Heart right ventricle (tissue), 16 donors: Measurements from ENCODE around the gene AUTS2. TPM values are rescaled to one million over a fixed set of nuclear protein-coding genes. Genes with fewer than 3 reads are reported as not detected.

Experiments used
- ATAC-seq, 8 donors: fragments of 200-7000 bp; cut with Tn5 transposase; one replicate each; pipeline ENCODE4 v1.9.1; 2020; ENCODE audit warnings: mild to moderate bottlenecking in 8 of 8, moderate library complexity in 8 of 8, moderate number of reproducible peaks in 1 of 8
- DNase-seq, 2 donors: peaks; one replicate each; pipeline ENCODE4 v3.0.0-alpha.2; 2020
- H3K27ac ChIP-seq, 10 donors: fragments of 200-600 bp; sonication (generic) in 2 of 10; one replicate each; pipeline versions ENCODE4 v1.5.0 to v1.8.0; 2020 to 2022; ENCODE audit warnings: mild to moderate bottlenecking in 3 of 10
- H3K27me3 ChIP-seq, 7 donors: fragments of 200-600 bp; one replicate each; pipeline ENCODE4 v1.8.0; 2021 to 2022; ENCODE audit warnings: mild to moderate bottlenecking in 2 of 7
- H3K36me3 ChIP-seq, 9 donors: fragments of 200-600 bp; sonication (generic) in 1 of 9; one replicate each; pipeline versions ENCODE4 v1.5.0 to v1.8.0; 2020 to 2022; ENCODE audit warnings: mild to moderate bottlenecking in 2 of 9
- H3K4me1 ChIP-seq, 9 donors: fragments of 200-600 bp; sonication (generic) in 1 of 9; one replicate each; pipeline versions ENCODE4 v1.5.0 to v1.8.0; 2020 to 2022; ENCODE audit warnings: mild to moderate bottlenecking in 4 of 9
- H3K4me3 ChIP-seq, 10 donors: fragments of 200-600 bp; sonication (generic) in 2 of 10; one replicate each; pipeline versions ENCODE4 v1.5.0 to v1.8.0; 2020 to 2022; ENCODE audit warnings: mild to moderate bottlenecking in 7 of 10, moderate library complexity in 2 of 10
- H3K9me3 ChIP-seq, 11 donors: fragments of 200-600 bp in 10 of 11; sonication (generic) in 2 of 11; one replicate each; pipeline versions ENCODE4 v1.5.0 to v1.8.0; 2013 to 2022; ENCODE audit warnings: mild to moderate bottlenecking in 2 of 11, control low read depth in 1 of 11, moderate library complexity in 1 of 11
- WGBS, 2 donors: extraction: QIAGEN DNeasy Blood & Tissue Kit; methylation state at CpG; one replicate each; pipeline ENCODE4 v1.1.7; 2013; ENCODE audit warnings: inconsistent platforms in 1 of 2; 5-methylcytosine and 5-hydroxymethylcytosine counted together
- intact Hi-C, 10 donors: fragments of 100-400 bp; cut with DNase I; formaldehyde crosslinking; loops; one replicate each; pipeline versions ENCODE4 v1.11.1 to v1.14.2; 2022
- polyA plus RNA-seq, 2 donors: library from polyadenylated mRNA; stranded (reverse); fragments of 200-250 nt; gene quantifications; one replicate each; pipeline ENCODE4 v1.2.3, GENCODE V29; 2013
- total RNA-seq, 10 donors: library from RNA; stranded (reverse); fragmentation: NEBNext Ultra II Directional in 3 of 10; extraction: Animal tissue kit (Norgen Biotek cat#: 25700) in 3 of 10; gene quantifications; one replicate each; pipeline versions ENCODE4 v1.2.1 to v1.2.4, GENCODE V29; 2021 to 2023
- TF ChIP-seq, protein P1 (sequence below), 9 donors: fragments of 200-600 bp; sonication (generic) in 2 of 9; IDR thresholded peaks; one replicate each; pipeline versions ENCODE4 v1.5.0 to v1.8.0; 2021 to 2022; ENCODE audit warnings: antibody characterized with exemption in 9 of 9, mild to moderate bottlenecking in 5 of 9, moderate library complexity in 1 of 9
- donor health status: Arrhythmogenic right ventricular cardiomyopathy.
- donor health status: ischemic (EF 13 %, LVEDD 7.1; RV severe dilation, severe dysfunction).
- donor health status: healthy with polysubstance abuse.
- donor health status: DM: no; HTN: yes; CAD: no.
- donor health status: DM: no; HTN: no; CAD: no.
- donor health status: ischemic (EF 25% LVEDD 6.9; RV normal size, moderate dysfunction).
- donor health status: ischemic (EF 25% LVEDD 5.7; RV mildly dilated, moderate dysfunction).
- donor health status: healthy.
- donor health status: DM: yes; HTN: yes; CAD: no.
- donor health status: Ischemic cardiomyopathy.
- donor health status: ischemic (EF 35%, LVEDD 5.7; RV mildly dilated, moderate dysfunction).
- donor health status: nonischemic (EF 11% LVEDD 7.7; RV severe dilation, severe dysfunction).
- donor health status: DM: yes; HTN: yes; CAD: no.
- donor health status: PGD.
- donor health status: ischemic (EF 29% LVEDD 5.4; RV normal size, mild dysfunction).
- donor health status: nonischemic (EF 23%, LVEDD 6.1; RV moderate dilation, normal function).

The AUTS2 gene
- total and polyA plus RNA-seq, 12 donors, result 1.6 to 11.2 (median 7.3) TPM

DNA sequence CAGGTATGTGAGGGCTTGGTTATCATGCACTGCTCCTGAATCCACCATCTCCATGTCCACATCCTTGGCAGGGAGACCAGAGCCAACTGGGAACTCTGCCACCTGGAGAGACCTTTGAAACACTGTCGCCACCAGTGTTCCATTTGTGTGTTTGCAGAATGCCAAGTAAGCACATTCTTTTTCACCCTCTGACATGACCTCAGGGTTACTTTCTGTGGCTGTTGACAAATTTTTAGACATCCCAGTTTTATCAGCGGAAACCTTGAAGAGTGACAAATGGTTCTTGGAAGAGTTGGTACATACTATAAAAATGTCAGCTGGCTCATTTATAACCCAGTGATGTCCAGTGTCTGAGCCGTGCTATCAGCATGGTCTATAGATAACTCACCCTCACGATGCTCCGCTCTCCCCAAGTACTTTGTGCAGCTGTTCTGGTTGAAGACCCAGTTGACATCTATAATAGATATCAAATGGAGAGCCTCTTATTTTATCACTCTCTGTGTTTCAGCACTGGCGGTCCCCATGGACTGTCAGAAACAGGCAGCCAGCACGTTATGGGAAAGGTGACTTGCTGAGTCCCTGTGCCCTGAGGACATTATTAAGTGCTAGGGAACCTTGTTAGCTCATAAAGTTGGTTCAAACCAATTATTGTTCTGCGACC lies 970.5 kb downstream of the AUTS2 start:
- intact Hi-C loops, result no loop called here
- DNase-seq (peak; percentile 31), ATAC-seq (peak; percentile 44 to 96 (median 76))
- Histone ChIP-seq H3K4me1 (peaks cover 0 to 22% (median 0%) of the 10 kb centered on the region in 9 donors), H3K36me3 (peaks cover 0 to 5% (median 0%) of the 10 kb centered on the region in 9 donors), H3K4me3 (no peak overlapping the region), H3K9me3 (no peaks in the 10 kb centered on the region), H3K27me3 (no peaks in the 10 kb centered on the region), H3K27ac (peak overlapping the region in 4 of 10 donors; percentile 23 to 48 (median 34))
- 44 to 52% methylated on average over 8 of the region's 8 CpGs for WGBS, 2 donors
- TF ChIP-seq, protein P1, sequence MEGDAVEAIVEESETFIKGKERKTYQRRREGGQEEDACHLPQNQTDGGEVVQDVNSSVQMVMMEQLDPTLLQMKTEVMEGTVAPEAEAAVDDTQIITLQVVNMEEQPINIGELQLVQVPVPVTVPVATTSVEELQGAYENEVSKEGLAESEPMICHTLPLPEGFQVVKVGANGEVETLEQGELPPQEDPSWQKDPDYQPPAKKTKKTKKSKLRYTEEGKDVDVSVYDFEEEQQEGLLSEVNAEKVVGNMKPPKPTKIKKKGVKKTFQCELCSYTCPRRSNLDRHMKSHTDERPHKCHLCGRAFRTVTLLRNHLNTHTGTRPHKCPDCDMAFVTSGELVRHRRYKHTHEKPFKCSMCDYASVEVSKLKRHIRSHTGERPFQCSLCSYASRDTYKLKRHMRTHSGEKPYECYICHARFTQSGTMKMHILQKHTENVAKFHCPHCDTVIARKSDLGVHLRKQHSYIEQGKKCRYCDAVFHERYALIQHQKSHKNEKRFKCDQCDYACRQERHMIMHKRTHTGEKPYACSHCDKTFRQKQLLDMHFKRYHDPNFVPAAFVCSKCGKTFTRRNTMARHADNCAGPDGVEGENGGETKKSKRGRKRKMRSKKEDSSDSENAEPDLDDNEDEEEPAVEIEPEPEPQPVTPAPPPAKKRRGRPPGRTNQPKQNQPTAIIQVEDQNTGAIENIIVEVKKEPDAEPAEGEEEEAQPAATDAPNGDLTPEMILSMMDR (IDR thresholded peaks at IDR 0.05), result peak in 1 of 9 donors; percentile 9

DNA sequence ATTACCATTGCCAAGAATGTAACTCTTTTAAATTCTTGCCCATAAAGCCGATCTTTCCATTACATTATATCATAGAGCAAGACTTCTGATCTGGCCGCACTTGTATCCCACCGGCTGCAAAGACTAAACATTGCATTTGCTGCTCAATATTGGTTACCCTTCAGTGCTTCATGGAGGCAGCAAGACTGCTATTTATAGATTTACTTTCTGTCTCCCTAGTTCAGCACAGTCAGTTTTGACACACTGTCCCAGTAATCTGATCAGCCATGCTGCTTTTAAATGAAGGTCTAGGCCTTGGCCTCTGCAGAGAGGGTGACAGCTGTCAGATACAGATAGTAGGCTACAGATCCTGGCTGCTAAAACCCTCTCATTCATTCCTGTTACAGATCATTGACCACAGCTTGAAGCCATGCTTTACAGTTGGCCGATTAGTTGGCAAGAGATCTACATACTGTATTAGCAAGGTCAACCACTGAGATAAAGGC lies 971.1 kb downstream of the AUTS2 start:
- ATAC-seq, result peak in 6 of 8 donors; percentile 29 to 78 (median 70)
- no peak overlapping the region for H3K4me3 ChIP-seq
- intact Hi-C loops, result no loop called here

DNA sequence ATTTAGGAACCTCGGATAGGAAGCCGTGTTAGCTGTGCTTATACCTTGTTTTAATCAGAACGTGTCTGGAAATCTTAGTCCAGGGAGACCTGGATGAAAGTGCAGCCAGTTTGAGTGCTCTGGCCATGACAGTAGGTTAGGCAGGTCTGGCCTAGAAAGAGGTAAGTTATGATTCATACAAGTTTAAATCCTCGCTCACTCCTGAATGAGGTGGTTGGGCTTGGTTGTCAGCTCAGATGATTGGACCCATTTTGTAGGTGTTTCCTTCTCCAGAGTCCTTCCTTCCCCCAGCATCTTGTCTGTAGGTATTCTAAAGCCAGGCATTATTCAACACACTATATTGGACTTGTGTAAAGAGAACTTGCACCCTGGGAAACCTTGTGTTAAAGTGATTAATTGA lies 971.8 kb downstream of the AUTS2 start:
- TF ChIP-seq, protein P1 (IDR thresholded peaks at IDR 0.05), result no peak
- DNase-seq (no peak), ATAC-seq (no peak)
- H3K27me3 ChIP-seq, result no peaks in the 10 kb centered on the region
- peaks cover 0 to 5% (median 0%) of the 10 kb centered on the region in 9 donors for H3K36me3 ChIP-seq
- H3K4me3 ChIP-seq, result no peak overlapping the region
- peak overlapping the region in 3 of 10 donors; percentile 27 to 48 (median 40) for H3K27ac ChIP-seq
- intact Hi-C loops, result no loop called here
- H3K9me3 ChIP-seq, result no peaks in the 10 kb centered on the region
- 72 to 81% methylated on average over 4 of the region's 4 CpGs for WGBS, 2 donors
- H3K4me1 ChIP-seq, result peaks cover 0 to 22% (median 0%) of the 10 kb centered on the region in 9 donors

More for the DNA sequence above, 971.1 kb downstream of the AUTS2 start:
- H3K27me3 ChIP-seq, result no peaks in the 10 kb centered on the region
- peaks cover 0 to 5% (median 0%) of the 10 kb centered on the region in 9 donors for H3K36me3 ChIP-seq
- peak overlapping the region in 4 of 10 donors; percentile 23 to 48 (median 34) for H3K27ac ChIP-seq
- TF ChIP-seq, protein P1 (IDR thresholded peaks at IDR 0.05), result no peak
- no peaks in the 10 kb centered on the region for H3K9me3 ChIP-seq
- H3K4me1 ChIP-seq, result peaks cover 0 to 22% (median 0%) of the 10 kb centered on the region in 9 donors
- 33 to 57% methylated on average over 4 of the region's 4 CpGs for WGBS, 2 donors
- DNase-seq, result no peak

DNA sequence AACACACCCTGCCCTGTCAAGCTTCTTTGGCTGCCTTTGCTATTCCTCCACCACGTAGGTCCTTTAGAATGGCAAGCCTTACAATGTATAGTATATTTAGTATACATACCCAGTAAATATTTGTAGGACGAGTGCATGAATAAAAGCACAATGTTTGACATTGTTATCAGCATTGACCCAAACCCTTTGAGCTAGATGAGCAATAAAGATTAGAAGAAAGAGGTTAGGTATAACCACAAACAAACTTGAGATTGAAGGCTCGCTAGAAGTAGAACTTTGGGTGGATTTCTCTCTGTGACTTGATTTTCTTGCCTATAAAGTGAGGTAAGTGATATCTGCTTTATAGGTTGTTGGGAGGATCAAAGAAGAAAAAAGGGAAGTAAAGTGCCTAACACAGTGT lies 972.7 kb downstream of the AUTS2 start:
- TF ChIP-seq, protein P1 (IDR thresholded peaks at IDR 0.05), result no peak
- Histone ChIP-seq H3K4me3 (no peak overlapping the region), H3K9me3 (no peaks in the 10 kb centered on the region), H3K36me3 (peaks cover 0 to 5% (median 0%) of the 10 kb centered on the region in 9 donors), H3K27me3 (no peaks in the 10 kb centered on the region), H3K27ac (no peak overlapping the region), H3K4me1 (peaks cover 0 to 17% (median 0%) of the 10 kb centered on the region in 9 donors)
- no peak for DNase-seq
- 67 to 97% methylated on average over 3 of the region's 3 CpGs for WGBS, 2 donors
- no peak for ATAC-seq
- intact Hi-C loops, result no loop called here
